Prostate gland (tissue), 2 donors: ENCODE measurements around the gene CYB5A. TPM values are rescaled to one million over a fixed set of nuclear protein-coding genes. Genes with fewer than 3 reads are reported as not detected.

Source experiments
- DNase-seq: peaks from one replicate; pipeline ENCODE4 v3.0.0-alpha.2; 2019; ENCODE audit warnings: low spot score
- H3K27ac ChIP-seq, 2 donors: fragments of 200-600 bp; sonication (generic); 2 replicates each; pipeline ENCODE4 v1.5.1; 2017 to 2019
- H3K27me3 ChIP-seq: fragments of 200-600 bp; sonication (generic); replicated peaks from 2 replicates; pipeline ENCODE4 v1.5.1; 2019; ENCODE audit not compliant: insufficient read depth
- H3K36me3 ChIP-seq, 2 donors: fragments of 200-600 bp; sonication (generic); 1 replicate in 1 of 2; 2 replicates in 1 of 2; pipeline versions ENCODE4 v1.5.1 to v1.8.1; 2017 to 2019
- H3K4me1 ChIP-seq: fragments of 200-600 bp; sonication (generic); replicated peaks from 2 replicates; pipeline ENCODE4 v1.5.1; 2019
- H3K4me3 ChIP-seq, 2 donors: fragments of 200-600 bp; sonication (generic); 2 replicates each; pipeline ENCODE4 v1.5.1; 2017 to 2019
- H3K9me3 ChIP-seq: fragments of 200-600 bp; sonication (generic); 2 replicates; pipeline ENCODE4 v1.5.1; 2017
- CTCF ChIP-seq, 4 experiments: fragments of 200-600 bp in 2 of 4; fragments of 450-650 bp in 2 of 4; sonication (generic) in 2 of 4; IDR thresholded peaks; 1 replicate in 3 of 4; 2 replicates in 1 of 4; pipeline ENCODE4 v1.5.1; 2016 to 2019; ENCODE audit warnings: antibody characterized with exemption in 4 of 4, mild to moderate bottlenecking in 2 of 4, moderate library complexity in 2 of 4
- POLR2A ChIP-seq: fragments of 450-650 bp; IDR thresholded peaks from one replicate; pipeline ENCODE4 v1.6.1; 2016; ENCODE audit warnings: antibody characterized with exemption, mild to moderate bottlenecking
- POLR2AphosphoS5 ChIP-seq: sonication (generic); formaldehyde crosslinking; IDR thresholded peaks from one replicate; pipeline ENCODE4 v1.6.1; 2017; ENCODE audit warnings: antibody characterized with exemption
- WGBS: methylation state at CpG from one replicate; pipeline ENCODE4 v1.1.5; 2018; 5-methylcytosine and 5-hydroxymethylcytosine counted together
- intact Hi-C: fragments of 100-400 bp; cut with DNase I; formaldehyde crosslinking; loops from one replicate; pipeline ENCODE4 v1.14.2; 2022
- total RNA-seq, 2 donors: library from RNA; depleted of rRNA; stranded (reverse); fragments of >200 nt; gene quantifications; one replicate each; pipeline ENCODE4 v1.1.0, GENCODE V29; 2016

Gene CYB5A
- total RNA-seq, 2 donors from 2014 or later: 76.6 to 144 TPM

- H3K27me3 ChIP-seq: no peaks in the 10 kb centered on the region
- TF ChIP-seq CTCF (IDR thresholded peaks at IDR 0.05): no peak
- TF ChIP-seq POLR2A: no peak
- TF ChIP-seq POLR2AphosphoS5: no peak
- no peaks in the 10 kb centered on the region for H3K4me1 ChIP-seq
- 67% methylated on average over 4 of the region's 4 CpGs for WGBS
- no peaks in the 10 kb centered on the region for H3K9me3 ChIP-seq
- no peak for DNase-seq
- intact Hi-C loops: no loop called here
- H3K4me3 ChIP-seq: no peak overlapping the region
- no peaks in the 10 kb centered on the region for H3K36me3 ChIP-seq
- H3K27ac ChIP-seq: no peak overlapping the region
Observed at GRCh38 chr18:74226156-74226555, 65.6 kb downstream of the CYB5A start.

- WGBS: 52% methylated on average over 5 of the region's 5 CpGs
- H3K4me3 ChIP-seq: no peak overlapping the region
- no peak overlapping the region for H3K27ac ChIP-seq
- no peak for TF ChIP-seq POLR2A
- TF ChIP-seq CTCF (IDR thresholded peaks at IDR 0.05): no peak
- no peak for TF ChIP-seq POLR2AphosphoS5
- no peaks in the 10 kb centered on the region for H3K27me3 ChIP-seq
- intact Hi-C loops: no loop called here
- no peak for DNase-seq
- H3K4me1 ChIP-seq: no peaks in the 10 kb centered on the region
- no peaks in the 10 kb centered on the region for H3K9me3 ChIP-seq
- no peaks in the 10 kb centered on the region for H3K36me3 ChIP-seq
Observed at GRCh38 chr18:74225193-74225840, 66.4 kb downstream of the CYB5A start.

GRCh38 chr18:74222710-74223494 lies 68.9 kb downstream of the CYB5A start:
- H3K9me3 ChIP-seq: no peaks in the 10 kb centered on the region
- H3K27ac ChIP-seq: no peak overlapping the region
- no peaks in the 10 kb centered on the region for H3K4me1 ChIP-seq
- no peak for TF ChIP-seq POLR2AphosphoS5
- TF ChIP-seq CTCF (IDR thresholded peaks at IDR 0.05): no peak
- no peak for TF ChIP-seq POLR2A
- no peaks in the 10 kb centered on the region for H3K36me3 ChIP-seq
- intact Hi-C loops: no loop called here
- no peak overlapping the region for H3K4me3 ChIP-seq
- 81% methylated on average over 7 of the region's 7 CpGs for WGBS
- H3K27me3 ChIP-seq: no peaks in the 10 kb centered on the region
- DNase-seq: no peak

GRCh38 chr18:74221081-74221480 lies 70.7 kb downstream of the CYB5A start:
- intact Hi-C loops: no loop called here
- WGBS: 96% methylated on average over 9 of the region's 9 CpGs
- no peak overlapping the region for H3K27ac ChIP-seq
- no peaks in the 10 kb centered on the region for H3K36me3 ChIP-seq
- TF ChIP-seq POLR2AphosphoS5 (no peak), CTCF (IDR thresholded peaks at IDR 0.05) (no peak), POLR2A (no peak)
- H3K9me3 ChIP-seq: no peaks in the 10 kb centered on the region
- no peaks in the 10 kb centered on the region for H3K4me1 ChIP-seq
- H3K27me3 ChIP-seq: no peaks in the 10 kb centered on the region
- DNase-seq: no peak
- no peak overlapping the region for H3K4me3 ChIP-seq

- no peaks in the 10 kb centered on the region for H3K36me3 ChIP-seq
- no peak for TF ChIP-seq POLR2A
- H3K9me3 ChIP-seq: no peaks in the 10 kb centered on the region
- H3K27ac ChIP-seq: no peak overlapping the region
- H3K4me1 ChIP-seq: no peaks in the 10 kb centered on the region
- no peak for DNase-seq
- 97% methylated on average over 10 of the region's 10 CpGs for WGBS
- intact Hi-C loops: no loop called here
- no peak overlapping the region for H3K4me3 ChIP-seq
- no peaks in the 10 kb centered on the region for H3K27me3 ChIP-seq
Observed at GRCh38 chr18:74219056-74219455, 72.7 kb downstream of the CYB5A start.
